ENCODE data around the gene MYO3B.

GRCh38 chr2:170310876-170311502 lies 133.0 kb downstream of the MYO3B start:
- no peak for TF ChIP-seq CTCF (conservative IDR thresholded peaks at IDR 0.05; ENCODE audit: low read depth, low read length)
- TF ChIP-seq EZH2 (IDR thresholded peaks at IDR 0.05; ENCODE audit: borderline replicate concordance, low read depth, low read length, poor library complexity, severe bottlenecking) = no peak
